Peyer's patch (tissue), 4 donors: Measurements from ENCODE around the gene LIX1.

Experiments
- CTCF ChIP-seq, 6 experiments: fragments of 450-650 bp in 4 of 6; fragments of 200-600 bp in 2 of 6; sonication (generic) in 1 of 6; IDR thresholded peaks; one replicate each; pipeline ENCODE4 v1.5.1; 2017 to 2019; ENCODE audit warnings: antibody characterized with exemption in 6 of 6, mild to moderate bottlenecking in 3 of 6, moderate library complexity in 1 of 6
- POLR2A ChIP-seq, 2 donors: fragments of 450-650 bp; IDR thresholded peaks; one replicate each; pipeline ENCODE4 v1.5.1; 2017; ENCODE audit warnings: antibody characterized with exemption in 2 of 2, mild to moderate bottlenecking in 2 of 2, moderate library complexity in 2 of 2

- TF ChIP-seq CTCF (IDR thresholded peaks at IDR 0.05), result peak; percentile 67 to 93 (median 92)
- no peak for TF ChIP-seq POLR2A (IDR thresholded peaks at IDR 0.05)
Measured at GRCh38 chr5:97162045-97162444, 19.6 kb upstream of the LIX1 start.
